ENCODE results near the gene RAD23A.

GRCh38 chr19:12922959-12923358 is 22.7 kb upstream of the RAD23A start:
- no peak for TF ChIP-seq CTCF (IDR thresholded peaks at IDR 0.05)
- no peak for TF ChIP-seq EP300 (IDR thresholded peaks at IDR 0.05)
